HG03280 (cell line): Measurements from ENCODE around the gene ABLIM1.
A peak's percentile ranks its signal among the peaks of the same experiment; 100 is the strongest.

ENCODE experiments used
- ATAC-seq: cut with Tn5 transposase; IDR thresholded peaks from one replicate; pipeline ENCODE4 v1.9.1; 2021; ENCODE audit warnings: mild to moderate bottlenecking, moderate library complexity; ENCODE audit not compliant: unreplicated experiment

The ABLIM1 gene

DNA sequence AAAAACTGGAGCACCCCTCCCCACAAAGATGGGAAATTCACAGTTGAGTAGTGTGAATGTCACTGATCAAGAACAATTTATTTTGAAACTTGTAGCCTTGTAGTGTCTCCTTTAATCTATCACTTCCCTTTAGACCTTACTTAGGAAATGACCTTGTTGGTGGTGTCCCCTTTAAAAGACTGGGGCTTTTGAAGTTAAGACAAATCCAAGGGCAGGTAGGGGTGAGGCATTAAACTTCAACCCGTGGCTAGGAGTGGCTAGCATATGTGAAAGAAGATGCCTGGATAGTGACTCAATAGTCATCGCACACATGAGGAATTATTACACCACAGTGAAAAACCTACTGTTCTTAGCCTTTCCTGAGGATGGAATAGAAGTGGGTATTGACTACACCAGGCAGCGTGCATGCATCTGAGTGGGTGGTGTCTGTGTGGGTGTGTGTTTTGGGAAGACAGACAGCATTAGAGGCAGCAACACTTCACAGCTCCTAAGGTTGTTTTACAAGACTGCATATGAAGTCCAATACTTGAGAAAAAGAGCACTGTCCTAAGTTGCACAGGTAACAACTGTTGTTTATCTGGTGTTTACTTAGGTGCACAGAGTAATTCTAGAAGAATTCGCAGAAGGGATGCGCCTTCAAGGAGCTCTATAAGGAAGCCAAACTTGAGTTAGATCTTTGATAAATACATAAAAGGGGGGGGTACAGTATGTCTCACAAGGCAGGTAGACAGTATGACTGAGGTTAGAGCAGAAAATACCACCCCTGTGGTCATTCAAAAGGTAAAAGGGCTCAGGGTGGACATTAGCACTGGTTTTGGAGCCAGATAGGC lies 32.9 kb downstream of the ABLIM1 start:
- no peak for ATAC-seq

GRCh38 chr10:114624422-114624821 lies 33.7 kb downstream of the ABLIM1 start:
- ATAC-seq, result no peak

- ATAC-seq, result no peak
Measured at GRCh38 chr10:114623661-114624294, 34.3 kb downstream of the ABLIM1 start.

GRCh38 chr10:114623155-114623554 lies 34.9 kb downstream of the ABLIM1 start:
- ATAC-seq, result no peak

- no peak for ATAC-seq
Measured at GRCh38 chr10:114618722-114619121, 39.4 kb downstream of the ABLIM1 start.

DNA sequence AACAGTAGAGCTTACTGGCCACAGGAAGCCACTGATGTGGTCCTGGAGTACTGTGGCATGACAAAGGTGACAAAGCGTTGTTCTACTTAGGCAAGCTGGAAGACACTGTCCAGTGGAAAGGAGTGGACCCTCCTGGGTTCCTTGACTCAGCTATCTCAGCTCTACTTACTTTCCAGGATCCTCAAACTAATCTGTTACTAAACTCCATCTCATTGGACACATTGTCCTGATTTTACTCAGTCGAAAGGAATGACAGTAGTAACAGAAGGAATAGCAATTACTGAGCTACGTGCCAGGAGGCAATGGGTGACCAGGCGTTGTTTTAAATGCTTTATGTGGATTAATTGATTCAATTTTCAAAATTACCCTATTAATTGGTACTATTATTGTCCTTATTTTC lies 41.6 kb downstream of the ABLIM1 start:
- no peak for ATAC-seq

DNA sequence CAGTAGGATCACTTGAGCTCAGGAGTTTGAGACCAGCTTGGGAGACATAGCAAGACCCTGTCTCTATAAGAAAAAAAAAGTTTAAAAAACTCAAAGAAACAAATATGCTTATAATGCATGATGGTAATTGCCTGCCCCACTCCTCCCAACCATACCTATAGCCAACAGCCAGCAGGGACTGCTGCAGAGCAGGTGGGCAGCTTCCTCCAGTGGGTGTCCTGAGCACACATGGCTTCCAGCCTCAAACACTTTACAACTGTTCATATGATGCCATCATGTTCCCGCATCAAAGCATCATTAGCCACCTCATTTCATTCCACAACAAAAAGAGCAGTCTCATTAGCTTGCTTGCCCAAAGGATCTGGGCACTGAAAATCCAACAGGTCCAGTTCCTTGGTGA lies 42.0 kb downstream of the ABLIM1 start:
- ATAC-seq, result no peak

- peak; percentile 92 for ATAC-seq
Measured at GRCh38 chr10:114615600-114616007, 42.5 kb downstream of the ABLIM1 start.

DNA sequence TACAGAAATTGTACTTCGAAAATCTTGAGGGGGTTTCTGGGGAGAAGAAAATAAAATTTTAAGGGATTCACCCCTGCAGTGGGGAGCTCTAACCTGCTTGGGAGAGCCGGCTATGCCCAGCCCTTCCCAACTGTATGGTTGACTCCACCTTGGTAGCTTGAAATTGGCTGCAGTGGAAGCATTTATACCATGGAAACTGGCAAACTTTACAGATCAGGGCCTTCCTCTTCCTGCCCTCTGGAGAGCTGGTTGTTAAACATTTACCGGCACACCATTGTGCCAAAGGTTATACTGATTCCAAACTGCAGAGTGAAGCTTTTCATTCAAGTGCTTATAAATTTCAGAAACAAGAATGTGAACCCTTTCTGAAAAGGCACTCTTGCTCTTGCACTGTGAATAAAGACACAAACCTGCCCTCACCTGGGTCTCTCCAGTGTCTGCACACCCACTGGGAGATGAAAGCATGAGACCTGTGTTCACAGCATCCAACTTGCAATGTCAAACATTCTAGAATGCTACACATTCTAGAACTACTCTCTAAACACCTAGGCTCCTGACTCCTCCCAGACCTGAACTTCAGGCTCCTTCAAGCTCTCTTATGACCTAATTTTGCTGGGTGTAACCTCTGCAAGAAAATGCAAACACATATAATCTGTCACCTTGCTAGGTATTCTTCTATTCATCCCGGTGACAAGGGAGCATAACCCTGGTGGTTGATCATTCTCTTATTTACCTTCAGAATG lies 44.7 kb downstream of the ABLIM1 start:
- no peak for ATAC-seq

GRCh38 chr10:114611617-114612016 lies 46.5 kb downstream of the ABLIM1 start:
- no peak for ATAC-seq

GRCh38 chr10:114609518-114610426 lies 48.3 kb downstream of the ABLIM1 start:
- no peak for ATAC-seq

GRCh38 chr10:114607358-114607998 lies 50.6 kb downstream of the ABLIM1 start:
- no peak for ATAC-seq

DNA sequence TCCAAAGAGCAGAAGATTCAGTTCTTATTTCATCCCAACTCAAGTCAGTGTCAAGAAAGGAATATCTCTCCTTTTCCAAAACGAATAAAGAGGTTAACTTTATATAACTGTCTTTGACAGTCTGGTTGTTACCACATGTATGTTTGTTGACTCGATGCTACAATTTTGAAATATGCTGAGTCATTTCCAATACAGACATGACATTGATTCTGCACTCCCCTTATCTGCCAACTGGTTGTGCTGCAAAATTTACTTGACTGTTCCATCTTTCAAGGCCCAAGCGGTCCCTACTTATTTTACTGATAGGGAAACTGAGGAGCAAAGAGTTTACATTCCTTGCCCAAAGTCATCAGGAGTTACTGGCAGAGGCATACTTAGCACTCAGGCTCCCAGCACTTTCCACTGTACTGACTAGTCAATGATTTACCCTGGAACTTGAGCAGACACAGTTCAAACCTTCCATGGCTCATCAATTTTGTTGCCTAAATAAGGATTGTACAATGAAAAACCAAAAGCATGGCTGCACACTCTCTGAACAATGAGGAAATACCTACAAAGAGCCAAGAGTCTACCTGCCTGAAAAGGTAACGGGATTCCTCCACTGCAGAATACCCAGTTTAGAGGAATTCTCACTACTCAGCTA lies 52.8 kb downstream of the ABLIM1 start:
- no peak for ATAC-seq

- no peak for ATAC-seq
Measured at GRCh38 chr10:114604357-114605130, 53.5 kb downstream of the ABLIM1 start.

DNA sequence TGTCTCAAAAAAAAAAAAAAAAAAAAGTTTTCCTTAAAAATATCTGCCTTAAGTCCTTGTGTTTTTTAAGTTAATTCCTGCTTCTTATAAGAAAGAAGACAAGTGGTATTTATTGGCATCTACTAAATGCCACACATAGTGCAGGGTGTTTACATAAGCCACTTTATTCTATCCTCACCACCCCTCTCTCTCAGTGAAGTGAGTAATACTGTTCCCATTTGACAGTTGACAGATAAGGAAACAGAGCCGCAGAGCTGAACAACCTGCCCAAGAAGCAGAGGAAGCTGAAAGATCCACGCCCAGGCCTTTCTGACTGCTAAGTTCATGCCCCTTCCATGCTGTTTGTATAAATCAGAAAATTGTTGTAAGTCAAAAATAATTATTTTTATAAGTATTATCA lies 54.1 kb downstream of the ABLIM1 start:
- ATAC-seq, result no peak

- ATAC-seq, result no peak
Measured at GRCh38 chr10:114603303-114603702, 54.8 kb downstream of the ABLIM1 start.

GRCh38 chr10:114600057-114600456 lies 58.0 kb downstream of the ABLIM1 start:
- no peak for ATAC-seq

DNA sequence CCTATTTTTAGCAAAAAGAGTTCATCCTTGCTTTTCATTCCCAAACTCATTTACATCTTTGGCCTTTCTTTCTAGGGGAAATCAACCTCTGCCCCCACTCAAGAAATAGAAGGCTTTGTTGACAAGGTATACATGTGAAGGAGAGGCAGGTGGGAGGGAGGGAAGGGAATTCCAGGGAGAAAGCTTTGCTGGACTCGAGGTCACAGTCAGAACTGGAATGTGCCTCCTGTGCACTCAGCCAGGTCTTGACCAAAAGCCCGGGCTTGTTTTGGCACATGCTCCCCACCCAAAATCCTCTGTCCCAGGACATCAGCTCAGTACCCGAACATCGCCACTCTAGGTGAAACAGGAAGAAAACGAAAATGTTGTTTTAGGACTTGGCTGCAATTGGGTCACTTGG lies 61.3 kb downstream of the ABLIM1 start:
- no peak for ATAC-seq
